G401 (cell line): ENCODE data around the gene TAS2R31. TPM values are rescaled to one million over a fixed set of nuclear protein-coding genes. Genes with fewer than 3 reads are reported as not detected.
"Not testable (repeated sequence)": the region's sequence is repeated elsewhere in the genome, so short reads cannot be mapped to it uniquely, and the experiment has no call there.

Experiments
- DNase-seq: peaks from one replicate; pipeline ENCODE4 v3.0.0-alpha.2; 2015; ENCODE audit warnings: low spot score
- in situ Hi-C: cut with HindIII; loops from 2 replicates; pipeline ENCODE4 v1.10.0; 2016; ENCODE audit warnings: low sequenced_read_pairs, mixed read lengths
- total RNA-seq: library from RNA; depleted of rRNA; stranded (reverse); fragments of >200 nt; shearing (Covaris generic); gene quantifications from 2 replicates; pipeline ENCODE4 v1.2.3, GENCODE V29; 2014; rRNA removed

The TAS2R31 gene, protein sequence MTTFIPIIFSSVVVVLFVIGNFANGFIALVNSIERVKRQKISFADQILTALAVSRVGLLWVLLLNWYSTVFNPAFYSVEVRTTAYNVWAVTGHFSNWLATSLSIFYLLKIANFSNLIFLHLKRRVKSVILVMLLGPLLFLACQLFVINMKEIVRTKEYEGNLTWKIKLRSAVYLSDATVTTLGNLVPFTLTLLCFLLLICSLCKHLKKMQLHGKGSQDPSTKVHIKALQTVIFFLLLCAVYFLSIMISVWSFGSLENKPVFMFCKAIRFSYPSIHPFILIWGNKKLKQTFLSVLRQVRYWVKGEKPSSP
- 0.14 and 0.43 TPM in 2 replicates for total RNA-seq

DNA sequence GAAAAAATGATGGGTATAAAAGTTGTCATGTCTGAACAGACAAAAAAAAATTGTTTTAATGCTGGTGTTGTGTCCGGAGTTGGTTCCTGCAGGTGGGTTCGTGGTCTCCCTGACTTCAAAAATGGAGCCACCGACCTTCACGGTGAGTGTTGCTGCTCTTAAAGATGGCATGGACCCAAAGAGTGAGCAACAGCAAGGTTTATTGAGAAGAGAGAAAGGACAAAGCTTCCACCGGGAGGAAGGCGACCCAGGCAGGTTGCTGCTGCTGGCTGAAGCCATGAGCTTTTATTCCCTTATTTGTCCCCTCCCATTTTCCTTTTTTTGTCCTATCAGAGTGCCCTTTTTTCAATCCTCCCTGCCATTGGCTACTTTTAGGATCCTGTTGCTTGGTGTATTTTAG is at the start of gene TAS2R31:
TSS of gene TAS2R31 (minus strand) at position 101 of the 400 bp plus-strand sequence. CDS start at position 29, 72 bp downstream.
- DNase-seq = no peak
- in situ Hi-C loops = no loop called here

DNA sequence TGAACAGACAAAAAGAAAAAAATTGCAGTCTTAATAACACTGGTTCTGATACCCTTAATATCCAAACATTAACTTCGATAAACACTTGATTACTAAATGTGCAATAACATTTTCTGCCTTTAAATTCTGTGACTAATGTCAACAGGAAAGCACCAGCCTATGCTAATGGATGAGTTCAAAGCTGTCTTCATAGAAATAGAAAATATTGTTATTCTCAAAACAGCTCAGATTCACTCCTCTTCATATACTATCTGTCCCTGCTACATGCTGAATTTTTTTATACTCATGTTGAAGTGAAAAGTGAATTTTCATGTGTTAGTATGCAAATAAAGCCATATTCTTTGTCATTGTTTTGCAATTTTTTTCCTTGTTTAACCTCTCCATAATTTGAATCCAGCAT is 47.0 kb upstream of the TAS2R31 start:
- DNase-seq = no peak
- in situ Hi-C loops = no loop called here

DNA sequence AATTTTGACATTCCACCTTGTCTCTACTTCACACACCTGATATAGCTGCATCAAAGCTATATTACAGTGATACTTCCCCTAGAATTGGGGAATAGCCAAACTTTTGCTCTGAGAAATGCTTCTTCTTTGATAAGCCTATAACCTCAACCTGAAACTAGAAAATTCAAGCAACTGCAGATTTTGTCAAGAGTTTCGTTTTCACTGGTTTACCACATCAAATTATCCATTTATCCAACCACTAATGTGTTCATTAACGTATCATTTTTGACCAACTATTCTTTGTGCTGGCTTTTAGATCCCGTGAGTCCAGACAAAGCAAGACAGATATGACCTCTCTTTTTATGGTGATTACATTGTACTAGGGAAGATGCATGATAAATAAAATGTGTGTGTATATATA is 44.4 kb upstream of the TAS2R31 start:
- in situ Hi-C loops = no loop called here
- no peak for DNase-seq

DNA sequence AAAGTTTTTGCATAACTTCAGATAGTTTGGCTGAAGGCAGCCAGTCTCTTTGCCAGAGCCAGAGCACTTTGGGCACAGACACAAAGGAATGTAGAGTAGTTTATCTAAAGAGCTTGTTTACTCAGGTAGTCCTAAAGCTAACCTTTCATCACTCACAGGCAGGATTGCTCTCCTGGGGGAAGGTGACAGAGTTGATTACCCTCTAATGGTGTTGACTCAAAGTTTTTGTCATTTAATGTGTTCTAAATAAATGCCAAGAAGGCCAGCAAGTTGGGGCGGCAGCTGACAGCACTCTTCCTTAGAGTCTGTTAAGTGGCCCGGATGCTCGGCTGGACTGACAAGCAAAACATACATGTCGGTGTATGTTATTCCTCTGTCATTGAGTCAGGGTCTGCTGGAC is 40.2 kb upstream of the TAS2R31 start:
- in situ Hi-C loops = no loop called here
- DNase-seq = no peak

DNA sequence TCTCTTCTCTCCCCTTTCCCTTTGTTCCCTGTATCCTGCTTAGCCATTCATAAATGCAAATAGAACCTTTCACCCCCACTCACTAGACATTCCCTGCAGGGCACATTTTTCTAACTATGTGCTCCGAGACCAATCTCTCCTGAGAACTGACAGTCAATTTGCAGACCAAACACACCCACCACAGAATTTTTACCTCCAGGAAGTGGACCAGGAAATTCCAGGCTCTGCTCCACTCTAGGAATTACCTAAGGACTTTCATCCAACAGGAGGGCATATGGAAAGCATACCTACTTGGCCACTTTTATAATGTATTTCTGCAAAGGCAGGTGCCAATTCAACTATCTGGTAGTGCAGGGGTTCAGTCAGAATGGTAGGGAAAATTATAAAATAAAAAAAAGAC is 39.8 kb upstream of the TAS2R31 start:
- no peak for DNase-seq
- in situ Hi-C loops = no loop called here

DNA sequence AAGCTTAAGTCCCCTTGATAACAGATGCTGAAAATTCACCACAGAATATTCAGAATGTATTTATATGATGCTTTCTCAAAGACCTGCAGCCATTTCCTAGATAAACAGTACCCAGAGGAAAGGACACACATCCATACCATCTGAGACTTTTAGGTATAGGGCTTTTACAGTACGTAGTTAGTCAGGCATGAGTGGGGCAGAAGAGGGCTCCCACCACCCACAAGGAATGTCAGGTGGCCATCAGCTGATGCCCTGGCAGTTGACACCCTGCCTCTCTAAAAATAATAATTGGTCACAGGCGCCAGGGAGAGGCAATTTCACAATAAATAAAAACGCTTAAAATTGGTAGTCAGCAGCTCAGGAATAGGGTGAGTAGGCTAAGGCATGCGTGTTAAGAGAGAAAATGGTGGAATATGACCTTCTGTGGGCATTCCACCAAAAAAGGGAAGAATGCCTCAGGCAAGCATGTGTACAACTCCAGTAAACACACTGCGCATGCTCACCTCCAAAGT is 38.7 kb upstream of the TAS2R31 start:
- DNase-seq = no peak
- in situ Hi-C loops = no loop called here

DNA sequence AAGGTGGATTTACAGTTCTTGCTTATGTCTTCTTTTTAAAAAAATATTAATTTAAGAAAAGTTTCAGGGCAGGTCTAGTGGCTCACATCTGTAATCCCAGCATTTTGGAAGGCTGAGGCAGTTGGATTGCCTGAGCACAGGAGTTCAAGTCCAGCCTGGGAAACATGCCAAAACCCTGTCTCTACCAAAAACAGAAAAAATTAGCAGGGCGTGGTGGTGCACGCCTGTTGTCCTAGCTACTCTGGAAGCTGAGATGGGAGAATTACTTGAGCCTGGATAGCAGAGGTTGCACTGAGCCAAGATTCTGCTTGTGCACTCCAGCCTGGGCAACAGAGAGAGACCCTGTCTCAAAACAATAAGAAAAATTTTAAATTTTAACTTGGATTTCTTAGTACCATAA is 36.3 kb upstream of the TAS2R31 start:
- in situ Hi-C loops = no loop called here
- peak; percentile 59 for DNase-seq

DNA sequence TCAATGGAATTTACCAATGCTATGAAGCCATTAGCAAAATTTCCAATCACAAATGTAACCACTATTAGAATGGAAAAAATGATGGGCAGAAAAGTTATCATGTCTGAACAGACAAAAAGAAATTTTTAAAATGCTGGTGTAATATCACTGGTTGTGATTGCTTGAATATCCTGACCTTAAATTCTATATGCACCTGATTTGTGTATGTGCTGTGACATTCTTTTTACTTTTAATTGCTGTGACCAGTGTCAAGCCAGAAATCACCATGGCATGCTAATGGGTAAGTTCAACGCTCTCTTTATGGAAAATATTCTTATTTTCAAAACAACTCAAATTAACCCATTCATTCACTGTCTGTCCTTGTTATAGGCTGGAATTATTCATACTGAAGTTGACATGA is 31.0 kb upstream of the TAS2R31 start, which contains the start of gene TAS2R46:
TSS of gene TAS2R46 (minus strand) at position 101 of the 400 bp plus-strand sequence. CDS start at position 101, 0 bp downstream.
- DNase-seq, in situ Hi-C loops: not testable (repeated sequence)

DNA sequence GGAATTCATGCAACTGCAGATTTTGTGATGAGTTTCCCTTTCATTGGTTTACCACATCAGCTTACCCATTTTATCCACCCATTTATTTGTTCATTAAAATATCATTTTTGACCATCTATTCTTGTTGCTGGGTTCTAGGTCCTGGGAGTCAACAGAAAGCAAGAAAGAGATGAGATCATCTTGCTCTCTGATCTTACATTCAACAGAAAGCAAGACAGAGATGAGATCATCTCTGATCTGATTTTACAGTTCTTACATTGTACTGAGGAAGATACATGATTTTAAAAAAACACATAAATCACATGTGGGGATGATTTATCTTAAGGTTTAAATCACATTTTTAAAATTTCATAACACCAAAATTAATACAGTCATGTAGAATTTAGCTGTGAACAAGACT is 28.6 kb upstream of the TAS2R31 start:
- in situ Hi-C loops = no loop called here

DNA sequence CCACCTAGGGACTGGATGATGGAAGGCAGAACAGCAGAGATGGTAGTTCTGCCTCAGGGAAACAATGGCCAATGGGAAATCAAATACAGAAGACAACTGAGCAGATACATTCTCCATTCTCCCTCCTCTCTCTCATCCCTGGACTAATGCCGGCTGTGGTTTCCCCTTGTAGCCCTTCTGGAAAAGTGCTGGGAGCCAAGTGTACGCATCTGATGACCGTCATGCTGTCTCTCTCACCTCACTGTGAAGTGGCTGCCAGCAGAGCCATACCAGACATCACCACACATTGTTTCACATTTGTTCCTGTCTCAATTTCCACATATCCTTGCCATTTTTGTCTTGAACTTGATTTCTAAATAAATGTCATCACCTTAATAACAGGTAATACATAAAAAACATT is 27.8 kb upstream of the TAS2R31 start:
- DNase-seq = no peak
- in situ Hi-C loops = no loop called here

More for the DNA sequence above, 28.6 kb upstream of the TAS2R31 start:
- no peak for DNase-seq

DNA sequence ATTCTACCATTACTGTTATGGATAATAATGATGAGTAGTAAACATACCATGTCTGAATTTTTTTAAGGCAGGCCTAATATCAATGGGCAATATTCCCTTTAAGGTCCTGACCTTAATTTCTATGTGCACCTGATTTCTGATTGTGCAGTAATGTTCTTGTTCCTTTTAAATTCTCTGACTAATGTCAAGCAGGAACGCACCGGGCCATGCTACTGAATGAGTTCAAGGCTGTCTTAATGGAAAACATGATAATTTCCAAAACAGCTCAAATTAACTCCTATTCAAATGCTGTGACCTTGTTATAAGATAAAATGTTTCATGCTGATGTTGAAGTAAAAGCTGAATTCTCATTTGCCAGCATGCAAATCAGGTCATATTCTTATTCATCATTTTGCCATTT is 24.1 kb upstream of the TAS2R31 start:
- DNase-seq = no peak
- in situ Hi-C loops = no loop called here

DNA sequence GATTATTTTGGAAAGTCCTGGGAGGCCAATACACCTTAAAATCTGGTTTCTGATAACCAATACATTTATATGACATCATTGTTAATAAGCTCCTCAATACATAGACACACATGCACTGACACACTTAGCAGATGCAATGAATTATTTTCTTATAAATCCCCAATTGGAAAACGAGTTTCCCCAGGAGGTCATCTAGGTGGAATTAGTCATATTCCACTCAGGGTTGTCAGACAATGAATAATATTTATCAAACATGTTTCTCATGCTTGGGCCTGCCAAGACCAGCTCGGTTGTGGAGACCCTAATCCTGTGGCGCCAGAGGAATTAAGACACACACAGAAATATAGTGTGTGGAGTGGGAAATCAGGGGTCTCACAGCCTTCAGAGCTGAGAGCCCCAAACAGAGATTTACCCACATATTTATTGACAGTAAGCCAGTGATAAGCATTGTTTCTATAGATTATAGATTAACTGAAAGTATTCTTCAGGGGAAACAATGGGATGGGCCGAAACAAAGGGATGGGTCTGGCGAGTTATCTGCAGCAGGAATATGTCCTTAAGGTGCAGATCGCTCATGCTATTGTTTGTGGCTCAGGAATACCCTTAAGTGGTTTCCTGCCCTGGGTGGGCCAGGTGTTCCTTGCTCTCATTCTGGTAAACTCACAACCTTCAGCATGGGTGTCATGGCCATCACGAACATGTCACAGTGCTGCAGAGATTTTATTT is 18.8 kb upstream of the TAS2R31 start:
- DNase-seq, in situ Hi-C loops: not testable (repeated sequence)

DNA sequence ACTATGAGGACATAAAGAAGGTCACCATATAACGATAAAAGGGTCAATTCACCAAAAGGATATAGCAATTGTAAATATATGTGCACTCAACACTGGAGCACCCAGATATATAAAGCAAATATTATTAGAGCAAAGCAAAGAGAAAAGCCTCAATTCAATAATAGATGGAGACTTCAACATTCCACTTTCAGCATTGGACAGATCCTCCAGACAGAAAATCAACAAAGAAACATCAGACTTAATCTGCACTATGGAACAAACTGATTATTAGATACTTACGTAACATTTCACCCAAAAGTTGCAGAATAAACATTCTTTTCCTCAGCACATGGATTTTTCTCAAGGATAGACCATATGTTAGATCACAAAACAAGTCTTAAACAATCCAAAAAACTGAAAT is 10.2 kb upstream of the TAS2R31 start:
- in situ Hi-C loops, DNase-seq: not testable (repeated sequence)

DNA sequence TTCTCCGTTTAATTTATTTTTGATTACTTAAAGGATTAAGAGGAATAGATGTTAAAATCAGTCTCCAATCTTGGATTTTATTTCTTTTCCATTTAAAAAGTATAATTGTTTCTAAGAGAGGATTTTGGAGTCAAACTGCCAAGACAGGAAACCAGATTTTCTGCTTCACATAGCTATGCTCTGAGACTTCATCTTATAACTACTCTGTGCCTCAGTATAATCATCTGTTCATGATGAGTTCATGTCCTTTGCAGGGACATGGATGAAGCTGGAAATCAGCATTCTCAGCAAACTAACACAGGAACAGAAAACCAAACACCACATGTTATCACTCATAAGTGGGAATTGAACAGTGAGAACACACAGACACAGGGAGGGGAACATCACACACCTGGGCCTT is 9.0 kb upstream of the TAS2R31 start:
- DNase-seq = no peak
- in situ Hi-C loops = no loop called here

DNA sequence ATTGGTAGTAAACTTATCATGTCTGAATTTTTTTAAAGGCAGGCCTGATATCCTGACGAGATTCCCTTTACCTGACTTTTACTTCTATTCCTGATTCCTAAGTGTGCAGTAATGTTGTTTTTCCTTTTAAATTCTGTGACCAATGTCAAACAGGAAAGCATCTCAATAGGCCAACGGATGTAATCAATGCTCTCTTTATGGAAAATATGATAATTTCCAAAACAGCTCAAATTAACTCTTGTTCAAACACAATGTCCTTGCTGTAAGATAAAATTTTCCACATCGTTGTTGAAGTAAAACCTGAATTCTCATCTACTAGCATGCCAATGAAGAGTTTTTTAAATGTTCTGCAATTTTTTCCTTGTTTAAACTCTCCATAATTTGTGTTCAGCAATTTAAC is 8.0 kb upstream of the TAS2R31 start:
- no peak for DNase-seq
- in situ Hi-C loops = no loop called here

DNA sequence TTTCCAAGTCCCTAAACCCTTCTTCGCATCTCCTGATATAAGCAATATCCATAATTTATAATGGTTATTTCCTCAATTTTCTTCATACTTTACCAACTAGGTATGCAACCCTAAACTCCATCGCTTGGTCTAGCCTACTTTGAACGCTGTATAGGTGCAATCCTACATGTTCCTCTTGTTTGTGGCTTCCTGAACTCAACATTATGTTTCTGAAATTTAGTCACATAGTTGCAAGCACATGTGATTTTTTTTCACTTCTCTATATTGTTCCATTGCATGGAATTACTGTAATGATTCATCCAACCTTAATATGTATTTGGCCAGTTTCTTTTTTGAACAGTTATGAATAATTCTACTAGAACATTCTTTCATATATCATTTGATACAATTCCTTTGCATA is 2.8 kb upstream of the TAS2R31 start:
- in situ Hi-C loops, DNase-seq: not testable (repeated sequence)

DNA sequence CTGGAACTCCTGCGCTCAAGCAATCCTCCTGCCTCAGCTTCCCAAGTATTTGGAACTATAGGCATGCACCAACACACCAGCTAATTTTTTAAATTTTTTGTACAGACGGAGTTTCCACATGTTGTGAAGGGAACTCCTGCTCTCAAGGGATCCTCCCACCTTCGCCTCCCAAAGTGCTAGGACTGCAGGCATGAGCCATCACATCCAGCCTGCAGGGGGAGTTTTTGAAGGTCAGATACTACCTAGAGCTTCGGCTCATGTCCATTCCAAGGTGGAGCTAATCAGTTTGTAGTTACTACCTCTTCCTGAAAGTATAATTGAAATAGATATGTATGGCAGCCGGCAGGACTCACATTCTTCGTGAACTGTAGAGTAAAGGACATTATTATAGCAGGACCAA is 5.1 kb downstream of the TAS2R31 start:
- DNase-seq = no peak
- in situ Hi-C loops = no loop called here

DNA sequence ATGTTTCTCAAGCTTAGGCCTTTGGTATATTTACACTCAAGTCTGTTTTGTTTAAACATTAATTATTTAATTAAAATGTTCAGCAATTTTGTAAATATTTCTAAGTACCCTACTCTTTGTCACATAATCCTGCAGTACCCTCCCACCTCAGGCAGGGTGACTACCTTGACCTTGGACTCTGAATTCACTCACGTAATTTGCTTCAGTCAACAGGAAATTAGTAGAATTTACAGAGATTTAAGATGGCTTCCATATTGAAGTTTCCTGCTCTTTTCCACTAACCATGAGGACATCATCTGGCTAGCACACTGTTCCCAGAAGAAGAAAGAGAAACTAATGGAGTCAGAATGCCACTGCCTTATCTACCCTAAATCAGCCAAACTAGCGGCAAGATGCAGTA is 7.8 kb downstream of the TAS2R31 start:
- DNase-seq = no peak
- in situ Hi-C loops = no loop called here

DNA sequence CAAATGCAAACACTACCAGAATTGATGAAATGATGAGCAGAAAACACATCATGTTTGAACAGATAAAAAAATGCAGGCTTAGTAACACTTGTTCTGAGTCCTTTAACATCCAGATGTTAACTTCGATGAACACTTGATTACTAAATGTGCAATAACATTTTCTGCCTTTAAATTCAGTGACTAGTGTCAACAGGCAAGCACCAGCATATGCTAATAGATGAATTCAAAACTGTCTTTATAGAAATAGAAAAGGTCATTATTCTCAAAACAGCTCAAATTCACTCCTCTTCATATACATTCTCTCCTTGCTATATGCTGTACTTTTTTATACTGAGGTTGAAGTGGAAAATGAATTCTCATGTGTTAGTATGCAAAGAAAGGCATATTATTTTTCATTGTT is 8.7 kb downstream of the TAS2R31 start, which contains the start of gene TAS2R19:
TSS of gene TAS2R19 (minus strand) at position 101 of the 400 bp plus-strand sequence. CDS start at position 52, 49 bp downstream.
- in situ Hi-C loops = no loop called here
- no peak for DNase-seq

DNA sequence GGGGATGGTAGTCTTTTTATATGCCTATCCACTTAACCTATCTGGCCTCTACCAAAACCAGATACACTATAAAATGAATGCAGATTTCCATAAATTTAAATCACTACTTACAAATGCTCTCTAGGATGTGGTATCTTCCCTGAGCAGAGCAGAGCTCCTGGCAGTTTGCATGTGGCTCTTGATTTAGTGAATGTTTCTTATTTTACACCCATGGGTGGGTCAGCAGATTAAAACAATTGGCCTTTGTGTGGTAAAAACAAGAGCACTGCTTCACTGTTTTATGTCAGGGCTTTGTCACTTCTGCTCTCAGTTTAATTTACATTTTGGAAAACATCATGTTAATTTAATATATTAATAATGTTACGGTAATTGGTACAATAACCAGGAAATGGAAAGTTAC is 14.3 kb downstream of the TAS2R31 start:
- in situ Hi-C loops = no loop called here

More for the DNA sequence above, 14.3 kb downstream of the TAS2R31 start:
- no peak for DNase-seq
